GM19238 (cell line): ENCODE results near the gene TRIM66.

Source experiments
- DNase-seq: peaks from one replicate; pipeline ENCODE4 v3.0.0; 2011; ENCODE audit warnings: low spot score; ENCODE audit not compliant: insufficient read length

TRIM66 gene

DNA sequence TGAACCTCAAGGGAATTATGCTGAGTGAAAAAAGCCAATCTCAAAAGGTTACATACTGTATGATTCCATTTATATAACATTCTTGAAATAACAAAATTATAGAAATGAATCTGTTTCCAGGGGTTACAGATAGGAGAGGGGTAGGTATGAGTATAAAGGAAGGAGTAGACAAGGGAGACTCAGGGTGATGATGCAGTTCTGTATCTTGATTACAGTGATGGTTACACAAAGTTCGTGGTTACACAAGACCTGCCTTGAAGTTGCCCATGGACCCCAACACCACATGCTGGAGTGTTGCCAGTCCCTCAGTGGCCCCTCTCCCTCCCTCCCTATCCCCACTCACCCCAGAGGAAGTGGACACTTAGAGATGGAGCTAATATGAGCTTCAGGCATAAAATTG is 108.7 kb downstream of the TRIM66 start:
- DNase-seq, result no peak

GRCh38 chr11:8567602-8568198 is 114.8 kb downstream of the TRIM66 start:
- no peak for DNase-seq

- no peak for DNase-seq
These were observed 115.8 kb downstream of the TRIM66 start for GRCh38 chr11:8566613-8567210.

DNA sequence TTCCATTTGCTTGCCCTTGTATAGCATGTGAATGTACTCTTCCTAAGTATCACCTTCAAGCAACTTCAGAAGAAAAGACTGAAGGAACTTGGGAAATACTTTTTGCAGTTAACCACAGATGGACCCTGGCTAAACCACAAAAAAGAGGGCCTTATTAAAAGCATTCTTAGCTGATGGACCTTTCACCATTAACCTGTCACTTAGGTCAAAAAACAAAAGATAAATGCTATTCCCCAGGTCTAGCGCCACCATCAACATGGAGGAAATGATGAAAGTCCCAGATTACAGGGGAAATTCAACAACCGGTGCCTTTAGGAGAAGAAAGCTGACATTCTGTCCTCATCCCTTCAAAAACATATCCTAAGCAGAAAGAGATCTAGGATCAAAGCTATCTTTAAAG is 117.9 kb downstream of the TRIM66 start:
- no peak for DNase-seq
